Omental fat pad (tissue), 4 donors: ENCODE data around the gene NUDT16L1. TPM values are rescaled to one million over a fixed set of nuclear protein-coding genes. Genes with fewer than 3 reads are reported as not detected.

Experiments
- ATAC-seq: fragments of 150-250 bp; one replicate; pipeline ENCODE4 v1.9.1; 2016; ENCODE audit warnings: mild to moderate bottlenecking, moderate library complexity; ENCODE audit not compliant: low FRiP score
- DNase-seq: peaks from one replicate; pipeline ENCODE4 v3.0.0-alpha.2; 2019; ENCODE audit warnings: low spot score
- total RNA-seq, 4 donors: library from RNA; depleted of rRNA; stranded (reverse); fragments of >200 nt; gene quantifications; one replicate each; pipeline ENCODE4 v1.1.0, GENCODE V29; 2016
- TF ChIP-seq, protein P1 (sequence below), 3 donors: fragments of 450-650 bp; IDR thresholded peaks; one replicate each; pipeline ENCODE4 v1.5.1; 2016 to 2017; ENCODE audit warnings: antibody characterized with exemption in 3 of 3, mild to moderate bottlenecking in 3 of 3, moderate library complexity in 2 of 3

Gene NUDT16L1
- total RNA-seq, 4 donors from 2014 or later: 12.4 to 26.8 (median 20.9) TPM

DNA sequence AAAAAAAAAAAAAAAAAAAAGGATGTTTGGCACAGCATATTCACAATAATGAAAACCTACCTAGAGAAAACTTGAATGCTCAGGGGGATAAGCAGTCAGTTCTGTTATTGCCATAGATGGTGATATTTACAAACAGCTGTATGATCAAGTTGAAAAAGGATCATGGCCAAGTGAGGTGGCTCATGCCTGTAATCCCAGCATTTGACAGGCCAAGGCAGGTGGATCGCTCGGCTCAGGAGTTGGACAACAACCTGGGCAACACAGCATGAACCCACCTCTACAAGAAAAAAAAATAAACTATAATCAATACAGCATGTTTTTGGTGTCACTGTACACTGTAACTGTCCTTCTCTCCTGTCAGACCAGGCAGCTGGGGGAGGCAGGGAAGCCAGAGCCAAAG, 21.6 kb downstream of the NUDT16L1 start:
- ATAC-seq: no peak
- TF ChIP-seq, protein P1, sequence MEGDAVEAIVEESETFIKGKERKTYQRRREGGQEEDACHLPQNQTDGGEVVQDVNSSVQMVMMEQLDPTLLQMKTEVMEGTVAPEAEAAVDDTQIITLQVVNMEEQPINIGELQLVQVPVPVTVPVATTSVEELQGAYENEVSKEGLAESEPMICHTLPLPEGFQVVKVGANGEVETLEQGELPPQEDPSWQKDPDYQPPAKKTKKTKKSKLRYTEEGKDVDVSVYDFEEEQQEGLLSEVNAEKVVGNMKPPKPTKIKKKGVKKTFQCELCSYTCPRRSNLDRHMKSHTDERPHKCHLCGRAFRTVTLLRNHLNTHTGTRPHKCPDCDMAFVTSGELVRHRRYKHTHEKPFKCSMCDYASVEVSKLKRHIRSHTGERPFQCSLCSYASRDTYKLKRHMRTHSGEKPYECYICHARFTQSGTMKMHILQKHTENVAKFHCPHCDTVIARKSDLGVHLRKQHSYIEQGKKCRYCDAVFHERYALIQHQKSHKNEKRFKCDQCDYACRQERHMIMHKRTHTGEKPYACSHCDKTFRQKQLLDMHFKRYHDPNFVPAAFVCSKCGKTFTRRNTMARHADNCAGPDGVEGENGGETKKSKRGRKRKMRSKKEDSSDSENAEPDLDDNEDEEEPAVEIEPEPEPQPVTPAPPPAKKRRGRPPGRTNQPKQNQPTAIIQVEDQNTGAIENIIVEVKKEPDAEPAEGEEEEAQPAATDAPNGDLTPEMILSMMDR (IDR thresholded peaks at IDR 0.05): no peak
- DNase-seq: no peak

DNA sequence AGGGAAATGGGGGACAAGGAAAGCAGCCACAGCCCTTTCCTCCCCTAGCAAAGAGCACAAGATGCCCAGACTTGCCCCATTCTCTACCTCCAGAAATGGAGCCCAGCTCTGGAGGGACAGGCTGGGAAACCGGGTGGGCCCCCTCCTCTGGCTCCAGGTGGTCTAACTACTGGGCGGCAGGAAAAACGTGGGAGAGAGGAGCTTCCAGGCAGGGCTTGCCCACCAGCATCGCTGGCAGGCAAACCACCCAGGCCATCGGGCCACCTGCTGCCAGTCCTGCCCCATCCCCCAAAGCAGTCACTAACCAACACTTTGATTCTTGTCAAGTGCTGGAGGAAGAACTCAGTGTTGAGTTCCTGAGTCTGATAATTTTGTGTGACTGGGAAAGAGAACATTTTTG, 25.1 kb downstream of the NUDT16L1 start:
- no peak for DNase-seq
- no peak for ATAC-seq
- TF ChIP-seq, protein P1 (IDR thresholded peaks at IDR 0.05): no peak

DNA sequence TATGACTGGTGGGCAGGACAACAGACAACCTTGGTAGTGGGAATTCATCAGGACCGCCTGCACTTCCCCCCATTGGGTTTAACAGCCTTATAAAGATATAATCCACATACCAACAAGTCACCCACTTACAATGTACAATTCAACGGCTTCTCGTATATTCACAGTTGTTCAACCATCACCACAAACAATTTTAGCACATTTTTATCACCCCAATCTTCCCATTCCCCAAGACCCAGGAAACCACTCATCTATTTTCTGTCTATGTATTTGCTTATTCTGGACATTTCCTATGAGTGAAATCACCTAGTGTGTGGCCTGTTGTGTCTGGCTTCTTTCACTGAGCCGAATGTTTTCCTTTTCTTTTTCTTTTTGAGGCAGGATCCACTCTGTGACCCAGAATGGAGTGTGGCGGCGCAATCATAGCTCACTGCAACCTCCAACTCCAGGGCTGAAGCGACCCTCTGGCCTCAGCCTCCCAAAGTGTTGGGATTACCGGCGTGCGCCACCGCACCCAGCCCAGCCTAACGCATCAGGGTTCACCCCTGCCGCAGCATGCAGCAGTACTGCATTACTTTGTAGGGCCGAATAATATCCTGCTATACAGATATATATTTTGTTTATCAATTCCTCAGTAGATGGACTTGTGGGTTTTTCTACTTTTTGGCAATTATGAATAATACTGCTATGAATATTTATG, 29.9 kb downstream of the NUDT16L1 start:
- TF ChIP-seq, protein P1 (IDR thresholded peaks at IDR 0.05): no peak

DNA sequence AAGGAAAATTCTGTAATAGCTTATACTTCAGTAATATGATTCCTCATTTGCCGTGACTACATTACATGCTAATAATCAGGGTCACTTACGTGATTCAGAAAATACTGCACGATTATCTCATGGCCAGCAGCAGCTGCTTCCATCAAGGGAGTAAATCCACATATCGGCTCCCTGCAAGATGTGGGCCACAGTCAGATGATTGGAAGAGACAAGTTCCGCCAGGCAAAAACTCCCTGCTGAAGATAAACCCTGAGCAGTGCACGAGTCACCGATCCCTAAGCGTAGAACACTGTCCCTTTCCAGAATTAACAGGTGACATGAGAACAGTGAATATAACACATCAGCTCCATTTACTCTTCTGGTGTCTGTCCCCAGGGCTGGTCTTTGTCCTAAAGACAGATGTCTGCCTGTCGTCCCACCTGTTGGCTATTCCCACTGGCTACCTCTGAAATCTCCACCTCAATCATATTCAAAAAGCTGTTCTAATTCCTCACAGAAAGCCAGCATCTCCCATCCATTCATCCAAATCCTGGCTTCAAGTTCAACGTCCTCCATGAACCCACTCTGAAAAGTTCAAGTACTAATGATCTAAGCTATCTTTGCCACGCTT, 31.4 kb downstream of the NUDT16L1 start:
- ATAC-seq (no peak), DNase-seq (no peak)
- TF ChIP-seq, protein P1 (IDR thresholded peaks at IDR 0.05): no peak

More for the DNA sequence above, 29.9 kb downstream of the NUDT16L1 start:
- ATAC-seq (no peak), DNase-seq (no peak)

DNA sequence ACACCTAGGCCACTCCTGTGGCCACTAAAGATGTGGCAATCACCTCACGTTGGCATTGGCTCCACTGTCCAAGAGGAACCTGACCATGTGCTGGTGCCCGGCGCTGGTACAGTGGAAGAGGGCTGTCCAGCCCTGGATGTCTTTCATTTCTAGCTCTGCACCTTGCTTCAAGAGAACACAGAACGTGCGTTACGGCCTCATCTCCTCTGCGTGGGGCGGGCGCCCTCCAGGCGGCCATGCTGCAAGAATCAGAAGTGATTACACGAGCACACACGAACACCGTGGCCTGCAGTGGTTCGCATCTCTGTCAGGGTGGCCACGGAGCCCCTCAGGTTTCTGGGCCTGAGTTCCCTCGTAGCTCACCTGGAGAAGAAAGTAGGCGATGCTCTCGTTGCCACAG, 33.3 kb downstream of the NUDT16L1 start:
- DNase-seq: no peak
- ATAC-seq: no peak
- TF ChIP-seq, protein P1 (IDR thresholded peaks at IDR 0.05): no peak

DNA sequence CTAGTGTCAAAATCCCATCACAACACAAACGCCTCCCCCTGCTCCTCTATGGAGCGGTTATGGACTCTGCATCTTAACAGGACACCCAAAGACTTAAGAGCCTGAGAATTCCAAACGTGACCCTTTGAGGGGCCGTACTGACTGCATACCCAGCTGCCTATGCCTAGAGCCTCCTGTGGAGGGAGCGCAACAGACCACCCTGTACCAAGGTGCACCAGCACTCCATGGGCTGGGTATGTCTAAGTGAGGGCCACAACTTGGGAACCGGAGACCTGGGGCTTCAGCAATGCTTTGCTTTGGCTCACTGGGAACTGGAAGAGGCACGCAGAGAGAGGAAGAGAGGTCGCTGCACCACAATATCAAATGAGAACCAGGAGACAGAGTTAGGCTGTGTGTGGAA, 35.3 kb downstream of the NUDT16L1 start:
- ATAC-seq: no peak
- TF ChIP-seq, protein P1 (IDR thresholded peaks at IDR 0.05): no peak
- DNase-seq: no peak

DNA sequence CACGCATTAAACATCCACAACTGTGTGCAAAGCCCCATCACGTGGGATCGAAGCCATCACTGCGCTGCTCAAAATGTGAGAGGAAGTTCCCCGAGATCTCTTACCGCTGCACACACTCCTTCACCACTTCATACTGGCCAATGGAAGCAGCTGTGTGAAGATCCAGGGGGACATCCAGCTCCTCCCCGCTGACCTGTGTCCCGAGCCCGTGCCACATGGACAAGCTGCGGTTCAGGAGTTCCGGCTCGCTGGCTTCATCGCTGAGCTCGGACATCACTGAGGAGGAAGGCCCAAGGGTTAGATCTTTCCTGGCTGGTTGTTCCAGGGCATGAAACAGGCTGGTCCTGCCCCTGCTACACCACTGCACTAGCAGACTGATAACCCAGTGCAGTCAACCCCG, 36.5 kb downstream of the NUDT16L1 start:
- TF ChIP-seq, protein P1 (IDR thresholded peaks at IDR 0.05): no peak
- no peak for DNase-seq

More for the DNA sequence above, 36.5 kb downstream of the NUDT16L1 start:
- ATAC-seq: no peak
